GM18502 (cell line): Measurements from ENCODE around the gene GSG1L.

Source experiments
- ATAC-seq: cut with Tn5 transposase; IDR thresholded peaks from one replicate; pipeline ENCODE4 v1.9.1; 2021; ENCODE audit warnings: mild to moderate bottlenecking; ENCODE audit not compliant: unreplicated experiment, poor library complexity

Gene GSG1L

GRCh38 chr16:28067604-28068379 is 4.3 kb upstream of the GSG1L start:
- ATAC-seq = no peak

DNA sequence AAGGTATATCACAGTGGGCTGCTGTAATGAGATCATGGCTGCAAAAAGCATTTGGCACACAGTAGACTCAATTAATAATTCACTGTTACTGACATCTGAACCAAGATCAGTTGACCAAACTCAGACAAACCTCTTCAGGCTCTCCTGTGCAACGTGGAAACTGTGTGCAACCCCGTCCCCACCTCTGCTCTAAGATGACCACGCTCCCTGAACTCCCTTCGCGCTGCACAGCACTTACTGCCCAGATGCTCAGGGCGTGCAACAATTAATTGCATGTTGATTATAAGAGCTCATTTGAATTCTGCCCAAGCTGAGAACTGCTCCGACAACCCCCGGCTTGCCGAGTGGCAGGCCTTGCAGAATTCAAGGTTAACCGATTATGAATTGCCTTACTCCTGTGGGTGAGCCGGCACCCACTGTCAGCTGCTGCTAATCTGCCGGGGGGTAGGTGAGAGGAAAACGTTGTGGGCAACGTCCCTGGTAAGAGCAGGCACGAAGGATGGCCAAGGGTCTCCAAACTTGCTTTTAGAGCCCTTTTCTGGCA is 1.3 kb upstream of the GSG1L start:
- ATAC-seq = no peak

- no peak for ATAC-seq
These were observed 636 bp upstream of the GSG1L start for GRCh38 chr16:28064150-28064549.

GRCh38 chr16:28062847-28063521 is 530 bp downstream of the GSG1L start:
- no peak for ATAC-seq

- ATAC-seq = no peak
These were observed 1.2 kb downstream of the GSG1L start for GRCh38 chr16:28062261-28062846.

GRCh38 chr16:28061352-28062101 is 2.0 kb downstream of the GSG1L start:
- no peak for ATAC-seq

DNA sequence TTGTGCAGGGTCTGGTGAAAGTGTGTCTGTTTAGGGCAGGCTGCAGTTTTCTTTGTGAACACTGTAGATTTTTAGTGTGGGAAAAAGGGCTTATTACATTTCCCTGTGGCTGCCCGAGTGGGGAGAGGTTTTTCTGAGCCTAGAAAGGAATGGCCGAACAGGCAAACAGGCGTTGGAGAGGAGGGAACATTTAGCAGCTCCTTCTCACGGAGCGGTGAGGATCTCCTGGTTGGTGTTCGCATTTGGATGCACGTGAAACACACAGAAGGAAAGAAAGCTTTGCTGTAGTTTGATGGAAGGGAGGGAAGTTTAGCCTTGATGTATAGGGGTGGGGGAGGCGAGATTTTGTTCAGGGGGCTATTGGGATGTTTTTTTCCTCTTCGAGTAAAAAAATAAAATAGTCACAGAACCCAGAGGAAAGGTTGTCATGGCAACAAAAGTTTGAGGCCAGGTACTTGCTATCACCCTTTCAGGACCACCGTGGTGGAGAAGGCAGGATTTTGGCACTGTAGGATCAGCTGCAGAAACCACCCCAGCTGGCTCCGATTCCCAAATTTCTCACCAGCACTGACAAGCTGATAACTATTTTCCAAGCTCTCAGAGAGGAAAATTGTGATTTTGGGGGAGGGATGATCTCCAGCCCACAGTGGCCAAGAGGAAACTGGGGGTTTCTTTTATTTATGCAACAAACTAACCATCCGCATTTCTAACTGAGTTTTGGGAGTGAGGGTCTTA is 3.5 kb downstream of the GSG1L start:
- no peak for ATAC-seq

GRCh38 chr16:28058839-28059589 is 4.5 kb downstream of the GSG1L start:
- no peak for ATAC-seq

GRCh38 chr16:28057949-28058348 is 5.6 kb downstream of the GSG1L start:
- no peak for ATAC-seq

GRCh38 chr16:28053461-28053860 is 10.1 kb downstream of the GSG1L start:
- no peak for ATAC-seq

GRCh38 chr16:28052274-28053128 is 11.0 kb downstream of the GSG1L start:
- no peak for ATAC-seq

GRCh38 chr16:28051486-28051885 is 12.0 kb downstream of the GSG1L start:
- ATAC-seq = no peak

DNA sequence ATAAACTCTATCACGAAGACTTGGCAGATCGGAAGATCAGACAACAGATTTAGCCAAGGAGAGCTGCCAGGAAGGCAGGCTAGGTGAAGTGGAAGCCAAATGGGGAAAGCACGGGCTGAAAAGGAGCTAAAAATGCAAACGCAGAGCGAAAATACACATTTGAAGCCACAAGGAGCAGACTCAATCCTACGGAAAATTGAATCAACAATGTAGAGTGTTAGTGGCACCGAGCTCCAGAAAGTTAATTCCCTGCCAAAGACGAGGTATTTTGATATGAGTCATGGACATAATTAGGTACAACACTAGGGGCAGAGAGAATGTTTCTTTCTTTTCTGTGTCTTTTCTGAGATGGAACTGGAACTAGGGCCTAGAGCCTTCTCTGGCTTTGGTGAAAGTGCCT is 20.7 kb downstream of the GSG1L start:
- ATAC-seq = no peak

- ATAC-seq = no peak
These were observed 21.9 kb downstream of the GSG1L start for GRCh38 chr16:28041615-28042014.

- ATAC-seq = no peak
These were observed 23.5 kb downstream of the GSG1L start for GRCh38 chr16:28040039-28040438.

DNA sequence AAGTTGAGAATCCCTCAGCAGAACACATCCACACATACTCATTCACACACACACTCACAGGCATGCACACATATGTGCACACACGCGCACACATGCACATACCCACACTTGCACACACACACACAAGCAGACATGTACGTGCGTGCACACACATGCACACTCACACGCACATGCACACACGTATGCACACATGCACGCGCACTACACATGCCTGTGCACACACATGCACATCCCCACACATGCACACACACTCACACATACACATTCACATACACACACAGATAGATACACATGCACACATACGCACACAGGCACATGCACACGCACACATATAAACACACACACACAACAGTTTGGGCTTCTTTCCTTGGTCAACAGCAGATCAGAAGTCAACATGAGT is 24.0 kb downstream of the GSG1L start:
- no peak for ATAC-seq

GRCh38 chr16:28038409-28038808 is 25.1 kb downstream of the GSG1L start:
- no peak for ATAC-seq

- ATAC-seq = no peak
These were observed 27.6 kb downstream of the GSG1L start for GRCh38 chr16:28035866-28036393.
